GM04504 (cell line): ENCODE measurements around the gene EYS.

ENCODE experiments used
- DNase-seq: peaks from one replicate; pipeline ENCODE4 v3.0.0-alpha.2; 2012; ENCODE audit warnings: low read depth

The EYS gene

GRCh38 chr6:63732336-63732735, 1974.7 kb downstream of the EYS start:
- DNase-seq, result no peak

DNA sequence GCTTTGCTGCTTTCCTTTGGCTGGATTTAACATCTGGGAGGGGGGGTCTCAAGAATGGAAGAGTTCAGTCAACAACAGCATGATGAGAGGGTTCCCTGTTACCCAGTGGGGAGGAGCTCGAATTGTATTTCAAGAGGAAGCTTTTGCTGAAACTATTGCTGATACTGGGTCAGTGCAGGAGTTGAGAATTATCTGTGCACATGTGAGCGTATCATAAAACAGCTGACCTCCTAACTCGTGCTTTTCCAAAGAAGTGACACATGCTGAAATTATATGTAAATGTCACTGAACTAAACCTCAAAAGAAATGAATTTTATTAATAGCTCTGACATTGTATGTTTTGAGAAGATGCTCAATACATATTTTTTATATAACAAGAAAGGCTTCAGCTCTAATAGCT, 1975.1 kb downstream of the EYS start:
- DNase-seq, result no peak

DNA sequence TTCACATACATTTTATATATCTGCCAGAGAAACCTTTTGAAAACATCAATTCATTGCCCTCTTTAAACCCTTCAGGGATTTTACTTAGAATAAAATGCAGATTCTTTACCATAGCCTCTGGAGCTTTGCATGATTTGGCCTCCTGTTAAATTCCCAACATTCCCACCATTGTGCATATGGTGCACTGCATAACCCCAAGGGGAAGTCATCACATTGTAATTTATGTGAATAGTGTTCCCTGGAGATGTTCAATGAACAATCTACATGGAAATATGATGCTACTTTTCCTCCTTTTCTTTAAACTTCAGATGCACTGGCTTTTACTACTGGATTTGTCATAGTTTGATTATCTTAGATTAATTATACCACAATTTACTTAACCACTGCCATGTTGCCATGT, 1976.7 kb downstream of the EYS start:
- DNase-seq, result no peak

GRCh38 chr6:63724721-63725120, 1982.3 kb downstream of the EYS start:
- DNase-seq, result no peak

DNA sequence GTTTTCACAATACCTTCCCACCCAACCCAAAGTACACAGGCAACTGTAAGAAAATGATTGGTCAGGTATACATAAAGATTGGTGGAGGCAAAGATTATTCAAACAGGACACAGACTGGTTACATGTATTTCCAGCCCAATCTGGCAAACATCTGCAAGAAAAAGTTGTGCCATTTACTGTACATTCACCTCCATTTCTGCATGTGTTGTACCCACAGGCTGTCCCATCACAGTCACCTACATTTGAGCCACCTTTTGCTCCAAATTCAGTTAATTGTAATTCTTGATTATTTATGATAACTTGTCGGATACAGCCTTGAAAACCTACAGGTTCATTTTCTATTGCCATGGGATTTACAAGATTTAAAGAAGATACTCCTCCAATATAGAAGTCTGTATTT, 1985.8 kb downstream of the EYS start:
- no peak for DNase-seq

- DNase-seq, result no peak
Measured at GRCh38 chr6:63716169-63716568, 1990.9 kb downstream of the EYS start.

GRCh38 chr6:63714091-63714490, 1992.9 kb downstream of the EYS start:
- no peak for DNase-seq

DNA sequence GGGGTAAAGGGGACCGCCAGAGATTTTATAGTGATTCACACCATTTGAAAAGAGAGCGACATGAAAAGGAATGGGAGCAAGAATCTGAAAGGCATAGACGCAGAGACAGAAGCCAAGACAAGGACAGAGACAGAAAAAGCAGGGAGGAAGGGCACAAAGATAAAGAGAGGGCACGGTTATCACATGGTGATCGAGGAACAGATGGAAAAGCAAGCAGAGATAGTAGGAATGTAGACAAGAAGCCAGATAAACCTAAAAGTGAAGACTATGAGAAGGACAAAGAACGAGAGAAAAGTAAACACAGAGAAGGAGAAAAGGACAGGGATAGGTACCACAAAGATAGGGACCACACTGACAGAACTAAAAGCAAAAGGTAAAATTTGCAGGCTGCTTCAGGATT, 1993.7 kb downstream of the EYS start:
- no peak for DNase-seq

DNA sequence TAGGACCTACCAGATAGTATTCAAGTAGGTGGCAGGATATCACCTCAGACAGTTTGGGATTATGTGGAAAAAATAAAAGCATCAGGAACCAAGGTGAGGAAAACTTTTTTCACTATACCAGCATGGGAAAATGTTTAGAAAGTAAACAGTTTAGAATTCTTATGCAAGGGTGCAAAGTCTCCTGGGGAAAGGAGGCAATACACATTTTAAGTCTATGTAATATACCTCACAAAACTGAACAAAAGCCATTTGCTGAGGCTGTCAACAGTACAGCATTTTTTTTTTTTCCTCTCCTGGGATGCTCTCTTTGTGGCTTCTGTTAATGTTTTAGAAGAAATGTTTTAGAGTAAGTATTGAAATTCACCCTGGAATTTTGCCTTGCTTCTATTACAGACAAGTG, 1997.9 kb downstream of the EYS start:
- DNase-seq, result no peak

- no peak for DNase-seq
Measured at GRCh38 chr6:63708631-63709030, 1998.4 kb downstream of the EYS start.

GRCh38 chr6:63706630-63707029, 2000.4 kb downstream of the EYS start:
- DNase-seq, result no peak

DNA sequence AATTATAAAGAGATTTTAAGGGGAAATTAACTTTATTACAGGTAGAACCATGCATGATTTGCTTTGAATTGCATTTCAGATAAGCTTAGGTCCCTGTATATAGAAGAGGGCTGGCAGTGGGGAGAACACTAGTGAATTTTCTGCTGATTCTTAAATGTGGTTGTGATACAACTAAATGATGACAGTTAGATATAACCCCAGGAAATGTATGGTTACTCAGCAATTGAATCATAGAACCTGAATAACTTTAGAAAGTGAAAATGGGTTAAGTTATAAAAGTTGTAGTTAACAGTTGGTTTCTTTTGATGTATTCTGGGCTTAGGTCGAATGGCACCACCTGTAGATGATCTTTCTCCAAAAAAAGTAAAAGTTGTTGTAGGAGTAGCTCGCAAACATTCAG, 2001.3 kb downstream of the EYS start:
- DNase-seq, result no peak

GRCh38 chr6:63690221-63690620, 2016.8 kb downstream of the EYS start:
- DNase-seq, result no peak

DNA sequence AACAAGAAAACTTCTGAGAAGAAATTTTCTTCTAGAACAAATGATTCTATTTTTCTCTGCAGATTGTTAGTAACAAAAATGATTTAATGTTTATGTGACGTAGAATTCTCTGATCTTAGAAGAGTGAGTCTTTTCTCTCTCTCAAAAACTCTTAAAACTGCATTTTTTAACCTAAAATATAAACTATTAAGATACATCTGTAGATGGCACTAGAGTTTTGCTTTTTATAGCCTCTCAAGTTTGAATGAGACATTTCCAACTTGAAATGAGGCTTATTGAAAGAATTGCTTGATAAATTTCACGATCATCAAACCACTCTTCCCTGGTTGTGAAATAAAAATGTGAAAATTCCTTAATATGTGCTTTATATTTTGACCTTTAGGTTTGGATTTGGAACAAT, 2017.6 kb downstream of the EYS start:
- no peak for DNase-seq

GRCh38 chr6:63685446-63686379, 2021.3 kb downstream of the EYS start:
- DNase-seq, result no peak

GRCh38 chr6:63683071-63683603, 2023.9 kb downstream of the EYS start:
- no peak for DNase-seq

GRCh38 chr6:63677282-63677681, 2029.7 kb downstream of the EYS start:
- no peak for DNase-seq

DNA sequence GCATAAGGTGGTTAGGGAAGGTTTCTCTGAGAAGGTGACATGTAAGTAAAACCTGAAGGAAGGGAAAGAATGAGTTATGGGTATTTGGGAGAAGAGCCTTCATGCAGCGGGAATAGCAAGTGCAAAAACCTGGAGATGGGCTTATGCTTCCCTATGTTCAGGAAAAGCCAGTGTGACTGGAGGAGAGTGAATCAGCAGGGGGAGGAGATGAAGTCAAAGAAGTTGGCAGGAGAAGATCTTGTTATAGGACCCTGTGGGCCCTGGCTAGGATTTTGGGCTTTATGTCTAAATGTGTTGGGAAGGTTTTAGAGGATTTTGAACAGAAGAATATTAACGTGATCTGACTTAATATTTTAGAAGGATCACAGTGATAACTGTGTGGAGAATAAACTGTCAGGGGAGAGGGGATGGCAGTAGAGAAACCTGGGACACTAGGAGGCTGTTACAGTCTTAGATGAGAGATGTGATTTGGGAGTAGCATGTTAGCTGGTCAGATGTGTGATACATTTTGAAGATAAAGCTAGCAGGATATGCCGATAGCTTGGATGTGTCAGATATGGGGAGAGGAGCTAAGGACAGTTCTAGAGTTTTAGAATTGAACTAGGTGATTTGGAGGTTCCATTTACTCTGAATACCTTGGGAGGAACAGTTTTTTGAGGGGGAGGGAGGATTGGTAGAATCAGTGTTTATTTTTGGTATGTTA, 2030.5 kb downstream of the EYS start:
- DNase-seq, result no peak

- no peak for DNase-seq
Measured at GRCh38 chr6:63675138-63675537, 2031.9 kb downstream of the EYS start.

- no peak for DNase-seq
Measured at GRCh38 chr6:63674635-63675034, 2032.4 kb downstream of the EYS start.

- DNase-seq, result no peak
Measured at GRCh38 chr6:63673692-63674091, 2033.3 kb downstream of the EYS start.

DNA sequence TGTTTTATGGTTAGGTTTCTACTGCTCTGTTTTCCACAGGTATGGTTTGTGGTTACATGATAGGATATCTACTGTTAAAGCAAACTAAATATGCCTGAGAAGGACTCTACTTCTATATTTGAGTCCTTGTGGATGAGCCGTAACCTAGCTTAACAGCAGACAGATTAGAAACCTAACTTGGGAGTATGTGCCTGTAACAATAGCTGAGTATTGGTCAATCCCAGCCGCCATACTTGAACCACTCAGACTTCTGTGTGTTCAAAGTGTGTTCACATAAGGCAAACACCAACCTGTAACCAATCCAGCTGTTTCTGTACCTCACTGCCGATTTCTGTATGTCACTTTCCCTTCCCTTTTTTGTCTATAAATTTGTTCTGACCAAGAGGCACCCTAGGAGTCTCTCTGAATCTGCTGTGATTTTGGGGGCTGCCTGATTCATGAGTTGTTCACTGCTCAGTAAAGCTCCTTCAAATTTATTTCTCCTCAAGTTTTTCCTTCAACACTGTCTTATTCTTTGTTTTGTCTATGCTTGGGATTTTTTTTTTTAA, 2034.4 kb downstream of the EYS start:
- DNase-seq, result no peak
